ENCODE results near the gene EPC1.

Gene EPC1

GRCh38 chr10:32308027-32308603, 38.8 kb downstream of the EPC1 start:
- H3K4me3 ChIP-seq (ENCODE audit: low read depth, low read length) = no peak overlapping the region
- DNase-seq (ENCODE audit: low read depth) = no peak

DNA sequence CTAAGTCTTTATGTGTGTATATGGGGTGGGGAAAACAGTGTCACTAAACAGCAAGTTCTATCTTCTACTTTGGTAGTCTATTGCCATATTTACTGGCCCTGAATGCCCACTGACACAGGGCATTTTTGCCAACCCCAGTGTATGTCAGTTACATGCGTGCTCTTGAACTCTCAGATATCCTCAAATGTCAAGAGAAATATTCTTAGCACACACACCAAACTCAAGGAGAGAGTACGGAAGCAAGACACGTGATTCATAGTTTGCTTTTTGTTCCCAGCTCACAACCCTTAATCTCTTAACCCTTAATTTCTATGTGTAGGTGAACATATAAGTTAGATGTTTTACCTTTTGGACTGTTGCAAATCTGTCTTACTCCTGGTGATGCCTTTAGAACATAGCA, 39.3 kb downstream of the EPC1 start:
- DNase-seq (ENCODE audit: low read depth) = no peak
- H3K4me3 ChIP-seq (ENCODE audit: low read depth, low read length) = no peak overlapping the region

- no peak overlapping the region for H3K4me3 ChIP-seq (ENCODE audit: low read depth, low read length)
Observed at GRCh38 chr10:32299354-32299980, 47.5 kb downstream of the EPC1 start.

GRCh38 chr10:32298075-32298812, 48.7 kb downstream of the EPC1 start:
- H3K4me3 ChIP-seq (ENCODE audit: low read depth, low read length) = no peak overlapping the region
- peak; percentile 31 for DNase-seq (ENCODE audit: low read depth)

More at GRCh38 chr10:32299354-32299980, 47.5 kb downstream of the EPC1 start:
- DNase-seq (ENCODE audit: low read depth) = no peak

DNA sequence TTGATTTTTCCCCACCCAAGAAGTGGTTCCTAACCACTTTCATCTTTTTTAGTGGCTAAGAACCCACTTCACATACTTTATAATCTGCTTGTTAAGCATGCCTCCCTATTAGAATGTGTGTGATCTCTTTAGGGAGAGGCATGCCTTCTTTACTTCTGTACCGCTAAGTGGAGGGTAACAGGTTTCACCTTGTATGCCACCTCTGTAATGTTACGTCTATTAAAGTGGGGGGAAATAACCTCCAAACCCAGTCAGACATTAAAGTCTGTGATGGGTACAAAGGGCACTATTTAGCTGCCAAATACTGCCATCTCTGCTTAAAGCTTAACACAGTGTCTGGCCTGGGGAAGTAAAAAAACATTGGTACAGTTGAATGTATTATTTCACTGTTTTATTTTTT, 51.9 kb downstream of the EPC1 start:
- DNase-seq (ENCODE audit: low read depth) = no peak
- H3K4me3 ChIP-seq (ENCODE audit: low read depth, low read length) = no peak overlapping the region

GRCh38 chr10:32293581-32293980, 53.4 kb downstream of the EPC1 start:
- DNase-seq (ENCODE audit: low read depth) = no peak
- H3K4me3 ChIP-seq (ENCODE audit: low read depth, low read length) = no peak overlapping the region

DNA sequence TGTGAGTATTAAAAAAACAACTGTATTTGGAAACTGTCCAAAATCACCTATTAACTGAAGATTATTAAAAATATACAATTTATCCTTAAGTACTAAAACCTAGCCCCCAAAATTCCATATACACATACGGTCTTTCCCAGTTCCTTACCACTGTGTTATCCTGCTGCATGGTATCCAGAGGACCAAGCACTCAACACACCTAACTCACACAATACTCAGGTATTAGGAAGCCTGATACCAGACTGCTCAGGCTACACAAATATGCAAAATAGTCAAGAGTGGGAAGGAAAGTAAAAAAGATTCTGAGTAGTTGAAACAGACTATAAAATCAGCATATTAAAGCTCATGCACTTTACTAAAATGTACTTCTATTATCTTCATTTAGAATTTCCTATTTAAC, 67.2 kb downstream of the EPC1 start:
- DNase-seq (ENCODE audit: low read depth) = no peak
- no peak overlapping the region for H3K4me3 ChIP-seq (ENCODE audit: low read depth, low read length)

DNA sequence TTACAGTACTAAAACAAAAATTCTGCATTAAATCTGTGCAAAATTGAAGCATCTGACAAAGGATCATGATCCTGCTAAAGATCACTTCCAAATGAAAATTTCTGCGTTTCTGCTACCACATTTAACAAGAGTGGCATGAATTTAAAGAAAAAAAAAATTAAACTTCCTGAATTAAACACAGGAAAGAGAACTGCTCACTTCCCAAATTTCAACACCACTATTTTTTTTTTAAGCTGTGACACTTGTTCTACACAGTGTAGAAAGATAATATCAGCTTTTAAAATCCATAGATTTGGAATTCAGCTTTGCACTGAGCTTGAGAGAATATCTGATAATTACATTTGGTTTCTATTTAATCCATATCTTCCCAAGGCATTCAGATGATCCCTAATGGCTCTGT, 73.6 kb downstream of the EPC1 start:
- H3K4me3 ChIP-seq (ENCODE audit: low read depth, low read length) = no peak overlapping the region
- no peak for DNase-seq (ENCODE audit: low read depth)

GRCh38 chr10:32271617-32272016, 75.3 kb downstream of the EPC1 start:
- H3K4me3 ChIP-seq (ENCODE audit: low read depth, low read length) = no peak overlapping the region
- no peak for DNase-seq (ENCODE audit: low read depth)

DNA sequence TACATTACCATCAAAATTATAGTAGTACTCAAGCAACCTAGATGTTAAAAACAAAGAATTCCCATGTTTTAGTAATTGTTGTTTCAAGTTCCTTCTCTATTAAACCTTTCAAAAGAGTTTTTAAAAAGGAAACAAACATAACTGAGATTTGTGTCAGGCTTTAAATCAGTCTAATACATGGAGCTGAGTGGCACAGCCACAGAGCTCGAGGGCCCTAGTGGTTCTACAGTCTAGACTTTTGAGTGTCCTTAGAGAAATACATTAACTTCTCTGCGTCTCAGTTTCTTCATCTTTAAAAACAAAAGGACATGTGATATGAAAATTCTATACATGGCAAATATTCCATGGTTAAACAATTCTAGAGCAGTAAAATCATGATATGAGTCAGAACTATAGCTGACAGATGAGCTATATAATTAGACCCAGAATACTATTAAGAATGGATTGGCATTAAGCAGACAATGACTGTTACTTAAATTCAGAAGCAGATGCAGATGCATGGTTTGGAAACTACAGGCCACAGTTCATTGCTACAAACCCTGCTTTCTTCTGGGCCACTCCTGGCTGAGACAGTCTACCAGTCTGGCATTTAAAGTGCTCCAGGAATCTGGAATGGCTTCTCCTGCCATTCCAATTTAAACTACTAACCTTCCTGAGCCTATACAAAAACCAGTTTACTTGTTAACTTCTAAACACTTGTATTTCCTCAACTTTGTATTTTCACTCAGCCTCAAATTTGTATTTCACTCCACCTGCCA, 77.4 kb downstream of the EPC1 start:
- no peak overlapping the region for H3K4me3 ChIP-seq (ENCODE audit: low read depth, low read length)
- no peak for DNase-seq (ENCODE audit: low read depth)

DNA sequence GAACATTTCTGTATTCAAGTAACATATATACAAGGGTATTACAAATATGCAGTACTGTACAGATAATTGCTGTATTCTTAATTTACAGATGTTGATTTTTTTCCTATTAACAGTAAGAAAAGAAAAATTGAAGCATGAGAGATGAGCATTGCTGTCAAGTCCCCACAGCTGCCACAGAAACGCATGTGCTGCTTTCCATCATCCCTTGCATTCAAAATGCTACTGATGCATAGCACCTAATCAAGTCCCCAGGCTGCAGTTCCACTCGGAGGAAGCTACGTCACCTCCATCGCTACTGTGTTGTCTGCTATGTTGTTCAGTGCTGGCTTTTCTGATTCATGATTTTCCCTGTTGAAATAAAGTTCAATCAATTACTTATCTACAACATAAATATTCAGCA, 78.2 kb downstream of the EPC1 start:
- H3K4me3 ChIP-seq (ENCODE audit: low read depth, low read length) = no peak overlapping the region
- DNase-seq (ENCODE audit: low read depth) = no peak

DNA sequence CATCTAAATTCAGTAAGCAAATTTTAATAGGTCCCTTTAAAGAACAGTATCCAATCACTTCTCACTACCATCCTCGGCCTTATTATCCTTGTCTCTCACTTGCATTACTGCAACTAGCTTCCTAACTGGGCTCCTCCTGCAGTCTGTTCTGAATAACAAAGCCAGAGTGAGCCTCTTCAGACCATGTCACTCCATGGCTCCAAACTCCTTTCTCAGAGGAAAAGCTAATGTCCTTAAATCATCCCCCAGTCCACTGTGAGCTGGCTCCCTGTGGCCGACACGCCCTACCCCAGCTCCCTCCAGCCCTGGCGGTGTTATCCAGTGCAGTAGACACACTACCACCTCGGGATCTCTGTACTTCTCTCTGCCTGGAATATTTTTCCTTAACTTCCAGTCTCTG, 80.0 kb downstream of the EPC1 start:
- H3K4me3 ChIP-seq (ENCODE audit: low read depth, low read length) = no peak overlapping the region
- DNase-seq (ENCODE audit: low read depth) = no peak

GRCh38 chr10:32266566-32266965, 80.4 kb downstream of the EPC1 start:
- no peak for DNase-seq (ENCODE audit: low read depth)
- H3K4me3 ChIP-seq (ENCODE audit: low read depth, low read length) = no peak overlapping the region

GRCh38 chr10:32265756-32266155, 81.2 kb downstream of the EPC1 start:
- no peak overlapping the region for H3K4me3 ChIP-seq (ENCODE audit: low read depth, low read length)
- no peak for DNase-seq (ENCODE audit: low read depth)

DNA sequence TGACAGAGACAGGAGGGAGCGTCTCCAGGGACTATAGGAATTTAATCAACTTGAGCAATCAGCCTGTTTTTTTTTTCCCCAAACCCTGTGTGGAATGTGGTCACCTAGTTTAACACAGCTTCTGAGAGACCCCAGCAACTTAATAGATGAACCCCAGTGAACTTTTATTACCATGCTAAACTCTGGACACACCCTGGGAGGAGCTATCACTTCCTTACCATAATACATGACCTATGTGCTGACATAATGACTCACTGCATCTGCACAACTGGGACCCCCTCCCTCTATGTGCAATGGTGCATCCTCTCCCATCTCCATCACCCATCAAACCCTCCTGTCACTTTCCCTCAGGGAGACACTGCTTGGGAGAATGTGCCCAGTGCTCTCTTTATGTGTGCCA, 83.7 kb downstream of the EPC1 start:
- no peak overlapping the region for H3K4me3 ChIP-seq (ENCODE audit: low read depth, low read length)
- DNase-seq (ENCODE audit: low read depth) = no peak

GRCh38 chr10:32259551-32259950, 87.4 kb downstream of the EPC1 start:
- DNase-seq (ENCODE audit: low read depth) = no peak
- no peak overlapping the region for H3K4me3 ChIP-seq (ENCODE audit: low read depth, low read length)

DNA sequence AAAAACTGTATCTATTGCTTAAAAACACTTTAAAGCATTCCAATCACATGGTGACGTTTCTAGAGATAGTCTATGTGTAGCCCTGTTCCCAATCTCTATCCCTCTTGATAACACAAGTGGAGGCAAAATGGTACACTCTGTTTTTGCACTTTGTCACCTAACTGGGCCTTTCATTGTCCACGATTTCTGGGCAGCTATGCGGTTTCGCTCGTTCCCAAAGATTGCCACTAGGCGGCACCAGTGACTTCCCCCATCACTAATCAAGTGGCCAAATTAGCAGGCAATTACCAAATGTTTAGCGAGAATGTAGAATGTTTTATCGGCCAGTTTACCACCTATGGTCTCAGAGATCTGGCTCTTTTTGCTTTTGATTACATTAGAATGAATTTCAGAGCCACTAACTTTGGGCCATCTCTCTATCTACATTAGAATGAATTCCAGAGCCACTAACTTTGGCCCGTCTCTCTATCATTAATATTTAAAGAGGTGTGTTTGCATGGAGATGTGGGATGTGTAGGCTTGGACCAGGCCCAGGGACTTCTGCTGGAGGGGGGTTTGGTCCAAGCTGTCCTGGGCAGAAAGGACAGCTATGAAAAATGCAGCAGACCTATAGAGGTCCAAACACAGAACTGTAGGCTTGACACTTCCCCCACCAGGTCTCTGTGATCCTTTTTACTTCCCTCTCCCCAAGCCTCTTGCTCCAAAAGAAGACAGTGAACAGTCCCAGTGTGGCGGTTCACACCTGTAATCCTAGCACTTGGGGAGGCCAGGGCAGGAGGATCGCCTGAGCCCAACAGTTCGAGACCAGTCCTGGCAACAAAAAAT, 90.1 kb downstream of the EPC1 start:
- no peak for DNase-seq (ENCODE audit: low read depth)
- no peak overlapping the region for H3K4me3 ChIP-seq (ENCODE audit: low read depth, low read length)

DNA sequence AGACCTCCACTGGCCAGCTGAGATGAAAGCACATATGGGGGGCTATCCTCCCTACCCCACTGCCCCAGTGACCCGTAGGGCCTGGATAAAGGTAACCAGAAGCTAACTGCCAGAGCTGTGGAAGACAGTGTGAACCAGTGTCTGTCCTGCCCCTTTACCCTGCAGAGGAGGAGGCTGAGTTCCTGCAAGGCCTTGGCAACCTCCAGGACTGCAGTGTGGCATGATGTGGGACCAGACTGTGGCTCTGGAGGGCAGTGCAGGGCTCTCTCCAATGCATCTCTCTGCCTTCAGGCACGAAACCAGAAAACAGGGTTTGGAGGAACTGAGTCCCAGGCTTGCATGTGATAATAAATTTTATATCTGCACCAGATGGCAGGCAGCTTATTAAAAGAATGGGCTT, 93.1 kb downstream of the EPC1 start:
- no peak overlapping the region for H3K4me3 ChIP-seq (ENCODE audit: low read depth, low read length)
- DNase-seq (ENCODE audit: low read depth) = no peak

- no peak overlapping the region for H3K4me3 ChIP-seq (ENCODE audit: low read depth, low read length)
- DNase-seq (ENCODE audit: low read depth) = no peak
Observed at GRCh38 chr10:32253276-32253675, 93.7 kb downstream of the EPC1 start.
